ENCODE data around the gene CROCC2.

CROCC2 gene

GRCh38 chr2:240906141-240906910 lies at the start of gene CROCC2:
CROCC2 (plus strand) TSS chr2:240906336; CDS start chr2:240906514, 178 bp downstream.
- no peak for DNase-seq

- DNase-seq: no peak
Observed at GRCh38 chr2:240857039-240858008, 48.8 kb upstream of the CROCC2 start.

- no peak for DNase-seq
Observed at GRCh38 chr2:240858321-240858720, 47.8 kb upstream of the CROCC2 start.

- no peak for DNase-seq
Observed at GRCh38 chr2:240858871-240859270, 47.3 kb upstream of the CROCC2 start.

GRCh38 chr2:240861547-240861946 lies 44.6 kb upstream of the CROCC2 start:
- no peak for DNase-seq

- no peak for DNase-seq
Observed at GRCh38 chr2:240864475-240864874, 41.7 kb upstream of the CROCC2 start.

GRCh38 chr2:240865391-240865790 lies 40.7 kb upstream of the CROCC2 start:
- no peak for DNase-seq

- DNase-seq: no peak
Observed at GRCh38 chr2:240868286-240869108, 37.6 kb upstream of the CROCC2 start, which contains the start of gene AGXT. AGXT (plus strand) TSS chr2:240868824; CDS start chr2:240868866, 42 bp downstream.

- DNase-seq: no peak
Observed at GRCh38 chr2:240869109-240869955, 36.8 kb upstream of the CROCC2 start.

GRCh38 chr2:240869956-240870875 lies 35.9 kb upstream of the CROCC2 start:
- DNase-seq: no peak

GRCh38 chr2:240871071-240871958 lies 34.8 kb upstream of the CROCC2 start:
- DNase-seq: no peak

- DNase-seq: no peak
Observed at GRCh38 chr2:240872317-240873097, 33.6 kb upstream of the CROCC2 start.

GRCh38 chr2:240873098-240873788 lies 32.9 kb upstream of the CROCC2 start:
- DNase-seq: no peak

- no peak for DNase-seq
Observed at GRCh38 chr2:240873805-240874714, 32.1 kb upstream of the CROCC2 start.

- no peak for DNase-seq
Observed at GRCh38 chr2:240874715-240875227, 31.4 kb upstream of the CROCC2 start.

- DNase-seq: no peak
Observed at GRCh38 chr2:240875228-240876034, 30.7 kb upstream of the CROCC2 start.

Measured in KG1 (cell line).